H9 (cell line): ENCODE data around the gene GAPDH. TPM values are rescaled to one million over a fixed set of nuclear protein-coding genes. Genes with fewer than 3 reads are reported as not detected.

Source experiments
- DNase-seq: peaks from one replicate; pipeline ENCODE4 v3.0.0-alpha.2; 2017
- H2AFZ ChIP-seq: one replicate; pipeline ENCODE4 v1.6.1; 2013; ENCODE audit warnings: mild to moderate bottlenecking, low read length, control low read depth, moderate library complexity
- H2AK5ac ChIP-seq: 2 replicates; pipeline ENCODE4 v1.6.1; 2013; ENCODE audit warnings: low read length, control low read depth, mixed read lengths; ENCODE audit not compliant: insufficient read length
- H2BK120ac ChIP-seq: one replicate; pipeline ENCODE4 v1.6.1; 2013; ENCODE audit warnings: low read depth, mild to moderate bottlenecking, low read length, control low read depth, inconsistent platforms; ENCODE audit not compliant: poor library complexity, severe bottlenecking
- H2BK12ac ChIP-seq: 2 replicates; pipeline ENCODE4 v1.6.1; 2013; ENCODE audit warnings: low read length, control low read depth, mixed read lengths, low read depth; ENCODE audit not compliant: insufficient read length
- H2BK15ac ChIP-seq: 2 replicates; pipeline ENCODE4 v1.6.1; 2013; ENCODE audit warnings: low read depth, low read length, control low read depth
- H2BK20ac ChIP-seq: one replicate; pipeline ENCODE4 v1.6.1; 2013; ENCODE audit warnings: low read depth, mild to moderate bottlenecking, low read length, control low read depth, inconsistent platforms; ENCODE audit not compliant: poor library complexity, severe bottlenecking
- H2BK5ac ChIP-seq: 2 replicates; pipeline ENCODE4 v1.6.1; 2013; ENCODE audit warnings: low read length, control low read depth, mixed read lengths; ENCODE audit not compliant: insufficient read length
- H3K14ac ChIP-seq: 2 replicates; pipeline ENCODE4 v1.6.1; 2013; ENCODE audit warnings: low read length, control low read depth; ENCODE audit not compliant: insufficient read depth
- H3K18ac ChIP-seq: 2 replicates; pipeline ENCODE4 v1.6.1; 2013; ENCODE audit warnings: low read depth, mild to moderate bottlenecking, mixed read lengths, low read length, control low read depth; ENCODE audit not compliant: insufficient read length
- H3K23ac ChIP-seq: 2 replicates; pipeline ENCODE4 v1.6.1; 2013; ENCODE audit warnings: low read length, control low read depth, mixed read lengths, low read depth; ENCODE audit not compliant: insufficient read length
- H3K23me2 ChIP-seq: 2 replicates; pipeline ENCODE4 v1.6.1; 2013; ENCODE audit warnings: low read depth, mild to moderate bottlenecking, mixed read lengths, low read length, control low read depth; ENCODE audit not compliant: insufficient read length, poor library complexity, severe bottlenecking
- H3K27ac ChIP-seq: 2 replicates; pipeline ENCODE4 v1.5.1; 2013; ENCODE audit warnings: low read length, control low read depth, mixed read lengths, low read depth; ENCODE audit not compliant: insufficient read length
- H3K27me3 ChIP-seq: 2 replicates; pipeline ENCODE4 v1.6.1; 2013; ENCODE audit warnings: low read length, control low read depth, inconsistent platforms; ENCODE audit not compliant: insufficient read depth
- H3K4ac ChIP-seq: 2 replicates; pipeline ENCODE4 v1.6.1; 2013; ENCODE audit warnings: low read depth, mild to moderate bottlenecking, control low read depth, inconsistent platforms, low read length, moderate library complexity
- H3K4me1 ChIP-seq: 2 replicates; pipeline ENCODE4 v1.6.1; 2013; ENCODE audit warnings: low read length, control low read depth, inconsistent platforms; ENCODE audit not compliant: insufficient read depth
- H3K4me2 ChIP-seq: 2 replicates; pipeline ENCODE4 v1.6.1; 2013; ENCODE audit warnings: low read length, control low read depth, mixed read lengths; ENCODE audit not compliant: insufficient read length, insufficient read depth
- H3K56ac ChIP-seq: 2 replicates; pipeline ENCODE4 v1.6.1; 2013; ENCODE audit warnings: low read depth, mild to moderate bottlenecking, mixed read lengths, low read length, control low read depth; ENCODE audit not compliant: insufficient read length
- H3K79me1 ChIP-seq: 2 replicates; pipeline ENCODE4 v1.6.1; 2013; ENCODE audit warnings: low read depth, mild to moderate bottlenecking, moderate library complexity, low read length, control low read depth, inconsistent platforms; ENCODE audit not compliant: insufficient read depth, poor library complexity, severe bottlenecking
- H3K79me2 ChIP-seq: 2 replicates; pipeline ENCODE4 v1.6.1; 2013; ENCODE audit warnings: low read length, control low read depth, inconsistent platforms; ENCODE audit not compliant: insufficient read depth
- H3K9ac ChIP-seq: 2 replicates; pipeline ENCODE4 v1.6.1; 2013; ENCODE audit warnings: low read length, control low read depth, mixed read lengths; ENCODE audit not compliant: insufficient read length; ENCODE audit errors: extremely low read depth
- H3K9me3 ChIP-seq: one replicate; pipeline ENCODE4 v1.6.1; 2013; ENCODE audit warnings: low read depth, low read length, inconsistent platforms; ENCODE audit not compliant: control insufficient read depth
- H3T11ph ChIP-seq: one replicate; pipeline ENCODE4 v1.6.1; 2013; ENCODE audit warnings: mild to moderate bottlenecking, low read length, control low read depth, inconsistent platforms
- H4K20me1 ChIP-seq: one replicate; pipeline ENCODE4 v1.6.1; 2013; ENCODE audit not compliant: control insufficient read depth, insufficient read length, insufficient read depth
- H4K5ac ChIP-seq: 2 replicates; pipeline ENCODE4 v1.6.1; 2013; ENCODE audit warnings: low read depth, mild to moderate bottlenecking, mixed read lengths, low read length, control low read depth; ENCODE audit not compliant: insufficient read length
- H4K8ac ChIP-seq: replicated peaks from 2 replicates; pipeline ENCODE4 v1.6.1; 2013; ENCODE audit warnings: low read length, control low read depth, mixed read lengths, low read depth; ENCODE audit not compliant: insufficient read length
- H4K91ac ChIP-seq: 2 replicates; pipeline ENCODE4 v1.6.1; 2013; ENCODE audit warnings: low read depth, mild to moderate bottlenecking, moderate library complexity, mixed read lengths, low read length, control low read depth; ENCODE audit not compliant: insufficient read length
- H3K27ac Mint-ChIP-seq, 3 experiments: 2 replicates in 2 of 3; 3 replicates in 1 of 3; pipeline ENCODE4 v1.8.0; 2020 to 2021; ENCODE audit warnings: mixed read lengths in 3 of 3, mild to moderate bottlenecking in 1 of 3, moderate library complexity in 1 of 3
- H3K27me3 Mint-ChIP-seq: 2 replicates; pipeline ENCODE4 v1.8.0; 2021; ENCODE audit warnings: low read depth, mild to moderate bottlenecking, moderate library complexity, mixed read lengths
- H3K36me3 Mint-ChIP-seq, 3 experiments: 2 replicates in 2 of 3; 3 replicates in 1 of 3; pipeline ENCODE4 v1.8.0; 2020 to 2021; ENCODE audit warnings: low read depth in 3 of 3, mixed read lengths in 3 of 3; ENCODE audit not compliant: insufficient read depth in 1 of 3
- H3K4me1 Mint-ChIP-seq, 2 experiments: 2 replicates each; pipeline ENCODE4 v1.8.0; 2020; ENCODE audit warnings: mixed read lengths in 2 of 2
- H3K4me3 Mint-ChIP-seq, 2 experiments: 2 replicates in 1 of 2; 3 replicates in 1 of 2; pipeline ENCODE4 v1.8.0; 2020 to 2021; ENCODE audit warnings: mild to moderate bottlenecking in 2 of 2, mixed read lengths in 2 of 2, moderate library complexity in 1 of 2
- H3K9me3 Mint-ChIP-seq, 2 experiments: 2 replicates in 1 of 2; 3 replicates in 1 of 2; pipeline ENCODE4 v1.8.0; 2020; ENCODE audit warnings: mild to moderate bottlenecking in 2 of 2, mixed read lengths in 2 of 2, moderate library complexity in 1 of 2
- WGBS: extraction: QIAGEN DNeasy Blood & Tissue Kit; methylation state at CpG from one replicate; pipeline ENCODE4 v1.1.7; 2013; ENCODE audit warnings: missing lambda C conversion rate, low lambda C conversion rate, mixed read lengths; ENCODE audit not compliant: insufficient read length; ENCODE audit errors: extremely low coverage; 5-methylcytosine and 5-hydroxymethylcytosine counted together
- total RNA-seq: library from RNA; stranded (reverse); gene quantifications from 2 replicates; pipeline ENCODE4 v1.2.1, GENCODE V29; 2021
- TF ChIP-seq, protein P1 (sequence below): fragments of 200-600 bp; sonication (generic); conservative IDR thresholded peaks from 3 replicates; pipeline ENCODE4 v1.8.0; 2021; ENCODE audit warnings: antibody characterized with exemption, mild to moderate bottlenecking

The GAPDH gene
- total RNA-seq, 1 experiment from 2014 or later = 4,581 TPM

DNA sequence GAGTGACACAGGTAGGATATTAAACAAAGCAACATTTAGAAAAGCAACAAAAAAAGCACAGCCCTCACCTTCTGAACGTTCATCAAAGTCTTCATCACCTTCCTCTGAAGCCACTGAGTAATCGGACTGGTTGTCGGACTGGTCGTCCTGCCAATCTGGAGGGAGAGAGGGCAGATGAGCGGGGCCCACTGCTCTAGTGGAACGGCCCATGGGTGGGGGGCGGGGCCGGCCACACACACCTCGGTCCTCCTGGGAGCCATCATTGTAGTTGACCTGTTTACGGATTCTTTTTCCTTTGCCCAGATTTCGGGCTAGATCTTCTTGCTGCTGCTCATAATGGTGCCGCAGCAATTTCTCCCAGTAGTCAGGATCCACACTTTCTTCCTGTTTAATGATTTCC, 48.6 kb downstream of the GAPDH start:
- no peak for DNase-seq
- Histone ChIP-seq H3K9ac (no peak overlapping the region), H3K23ac (no peak overlapping the region), H3K79me1 (no peaks in the 10 kb centered on the region), H2AFZ (no peak overlapping the region), H3K27me3 (no peaks in the 10 kb centered on the region), H4K20me1 (no peaks in the 10 kb centered on the region), H2BK20ac (no peak overlapping the region), H2BK15ac (no peak overlapping the region), H3K23me2 (no peaks in the 10 kb centered on the region), H3T11ph (no peak overlapping the region), H3K27ac (no peak overlapping the region), H4K5ac (no peak overlapping the region), H4K8ac (no peak overlapping the region), H2AK5ac (no peak overlapping the region), H3K4me2 (no peak overlapping the region), H4K91ac (no peak overlapping the region), H3K56ac (no peak overlapping the region), H3K9me3 (no peaks in the 10 kb centered on the region), H3K14ac (no peak overlapping the region), H3K18ac (no peak overlapping the region), H3K4me1 (no peaks in the 10 kb centered on the region), H2BK5ac (no peak overlapping the region), H3K79me2 (no peaks in the 10 kb centered on the region), H2BK120ac (no peak overlapping the region), H3K4ac (no peak overlapping the region), H2BK12ac (no peak overlapping the region)
- TF ChIP-seq, protein P1, sequence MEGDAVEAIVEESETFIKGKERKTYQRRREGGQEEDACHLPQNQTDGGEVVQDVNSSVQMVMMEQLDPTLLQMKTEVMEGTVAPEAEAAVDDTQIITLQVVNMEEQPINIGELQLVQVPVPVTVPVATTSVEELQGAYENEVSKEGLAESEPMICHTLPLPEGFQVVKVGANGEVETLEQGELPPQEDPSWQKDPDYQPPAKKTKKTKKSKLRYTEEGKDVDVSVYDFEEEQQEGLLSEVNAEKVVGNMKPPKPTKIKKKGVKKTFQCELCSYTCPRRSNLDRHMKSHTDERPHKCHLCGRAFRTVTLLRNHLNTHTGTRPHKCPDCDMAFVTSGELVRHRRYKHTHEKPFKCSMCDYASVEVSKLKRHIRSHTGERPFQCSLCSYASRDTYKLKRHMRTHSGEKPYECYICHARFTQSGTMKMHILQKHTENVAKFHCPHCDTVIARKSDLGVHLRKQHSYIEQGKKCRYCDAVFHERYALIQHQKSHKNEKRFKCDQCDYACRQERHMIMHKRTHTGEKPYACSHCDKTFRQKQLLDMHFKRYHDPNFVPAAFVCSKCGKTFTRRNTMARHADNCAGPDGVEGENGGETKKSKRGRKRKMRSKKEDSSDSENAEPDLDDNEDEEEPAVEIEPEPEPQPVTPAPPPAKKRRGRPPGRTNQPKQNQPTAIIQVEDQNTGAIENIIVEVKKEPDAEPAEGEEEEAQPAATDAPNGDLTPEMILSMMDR = no peak
- Mint-ChIP-seq H3K27ac (peak overlapping the region in 1 of 3 experiments; percentile 25; a peak in 1 of 7 replicates), H3K36me3 (peaks cover 60 to 95% (median 82%) of the 10 kb centered on the region in 3 experiments), H3K27me3 (no peaks in the 10 kb centered on the region), H3K4me3 (no peak overlapping the region), H3K9me3 (no peaks in the 10 kb centered on the region), H3K4me1 (no peaks in the 10 kb centered on the region)
- WGBS = no CpG with 5 or more reads among the region's 12 CpGs
